Activated T-cell treated with anti-CD3 and anti-CD28 coated beads, Interleukin-2, amount 50 U/mL, for 24 hours (primary cell): ENCODE results near the gene KANK2.
A peak's percentile ranks its signal among the peaks of the same experiment; 100 is the strongest.

Experiments used
- DNase-seq: peaks from one replicate; pipeline ENCODE4 v3.0.0-alpha.2; 2020
- H3K27ac Mint-ChIP-seq: 2 replicates; pipeline ENCODE4 v1.8.0; 2020; ENCODE audit warnings: mild to moderate bottlenecking, mixed read lengths
- H3K27me3 Mint-ChIP-seq: 2 replicates; pipeline ENCODE4 v1.8.0; 2020; ENCODE audit warnings: mixed read lengths
- H3K36me3 Mint-ChIP-seq: 2 replicates; pipeline ENCODE4 v1.8.0; 2020; ENCODE audit warnings: low read depth, mixed read lengths
- H3K4me1 Mint-ChIP-seq: 2 replicates; pipeline ENCODE4 v1.8.0; 2020; ENCODE audit warnings: low read depth, mixed read lengths
- H3K4me3 Mint-ChIP-seq: 2 replicates; pipeline ENCODE4 v1.8.0; 2020; ENCODE audit warnings: mild to moderate bottlenecking, moderate library complexity, mixed read lengths
- H3K9me3 Mint-ChIP-seq: 2 replicates; pipeline ENCODE4 v1.8.0; 2020; ENCODE audit warnings: mixed read lengths

KANK2 gene

DNA sequence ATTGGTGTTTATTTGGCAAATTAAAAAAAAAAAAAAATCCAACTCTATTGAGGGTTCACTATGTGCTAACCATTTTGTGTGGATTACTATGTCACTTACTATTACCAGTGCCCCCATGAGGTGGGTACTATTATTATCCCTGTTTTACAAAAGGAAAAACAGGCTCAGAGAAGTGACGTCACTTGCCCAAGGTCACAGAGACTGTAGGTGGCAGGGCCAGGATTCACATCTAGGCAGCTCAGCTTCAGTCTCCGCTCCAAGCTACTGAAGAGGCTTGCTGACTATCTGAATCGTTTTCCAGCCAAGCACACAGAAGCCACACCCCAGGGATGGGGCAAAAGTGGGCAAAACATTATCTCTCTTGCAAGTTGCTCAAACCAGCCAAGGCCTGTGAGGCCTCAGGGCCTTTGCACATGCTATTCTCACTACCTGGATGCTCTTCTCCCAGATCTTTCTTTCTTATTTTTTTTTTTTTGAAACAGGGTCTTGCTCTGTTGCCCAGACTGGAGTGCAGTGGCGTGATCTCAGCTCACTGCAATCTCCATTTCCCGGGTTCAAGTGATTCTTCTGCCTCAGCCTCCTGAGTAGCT, 37.2 kb upstream of the KANK2 start:
- Mint-ChIP-seq H3K27me3 (no peaks in the 10 kb centered on the region), H3K4me3 (no peak overlapping the region), H3K36me3 (no peaks in the 10 kb centered on the region), H3K9me3 (peaks cover 7% of the 10 kb centered on the region), H3K4me1 (no peaks in the 10 kb centered on the region), H3K27ac (no peak overlapping the region)
- DNase-seq: no peak

DNA sequence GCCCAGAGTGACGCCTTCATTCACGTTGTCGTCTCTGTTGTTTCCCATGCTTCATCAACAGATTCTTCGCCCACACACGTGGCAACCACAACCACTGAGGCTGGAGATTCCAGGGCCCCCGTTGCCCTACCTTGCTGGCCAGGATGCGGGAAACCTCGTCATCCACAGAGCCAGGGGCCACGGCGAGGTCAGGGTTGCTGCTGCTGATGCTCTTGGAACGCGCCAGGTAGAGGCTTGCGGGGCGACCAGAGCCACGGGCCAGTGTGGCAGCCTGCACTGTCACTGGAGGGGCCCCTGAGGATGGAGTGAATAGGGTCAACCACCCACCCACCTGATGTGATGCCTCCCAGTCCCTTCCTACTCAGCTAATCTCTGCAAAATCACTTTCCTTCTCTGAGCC, 35.7 kb upstream of the KANK2 start:
- no peaks in the 10 kb centered on the region for H3K4me1 Mint-ChIP-seq
- H3K9me3 Mint-ChIP-seq: no peaks in the 10 kb centered on the region
- no peak overlapping the region for H3K27ac Mint-ChIP-seq
- H3K4me3 Mint-ChIP-seq: no peak overlapping the region
- no peaks in the 10 kb centered on the region for H3K36me3 Mint-ChIP-seq
- DNase-seq: no peak
- no peaks in the 10 kb centered on the region for H3K27me3 Mint-ChIP-seq

DNA sequence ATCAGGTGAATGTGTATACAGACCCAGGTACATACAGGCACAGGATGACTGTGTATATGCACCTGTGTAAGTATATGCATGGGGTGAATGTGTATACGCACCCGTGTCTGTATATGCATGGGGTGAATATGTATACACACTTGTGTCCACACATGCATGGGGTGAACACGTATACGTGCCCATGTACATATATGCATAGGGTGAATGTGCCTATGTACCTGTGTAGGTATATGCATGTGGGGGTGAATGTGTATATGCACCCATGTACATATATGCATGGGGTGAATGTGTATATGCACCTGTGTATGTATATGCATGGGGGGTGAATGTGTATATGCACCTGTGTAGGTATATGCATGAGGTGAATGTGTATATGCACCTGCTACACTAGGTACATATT, 35.2 kb upstream of the KANK2 start:
- no peaks in the 10 kb centered on the region for H3K4me1 Mint-ChIP-seq

DNA sequence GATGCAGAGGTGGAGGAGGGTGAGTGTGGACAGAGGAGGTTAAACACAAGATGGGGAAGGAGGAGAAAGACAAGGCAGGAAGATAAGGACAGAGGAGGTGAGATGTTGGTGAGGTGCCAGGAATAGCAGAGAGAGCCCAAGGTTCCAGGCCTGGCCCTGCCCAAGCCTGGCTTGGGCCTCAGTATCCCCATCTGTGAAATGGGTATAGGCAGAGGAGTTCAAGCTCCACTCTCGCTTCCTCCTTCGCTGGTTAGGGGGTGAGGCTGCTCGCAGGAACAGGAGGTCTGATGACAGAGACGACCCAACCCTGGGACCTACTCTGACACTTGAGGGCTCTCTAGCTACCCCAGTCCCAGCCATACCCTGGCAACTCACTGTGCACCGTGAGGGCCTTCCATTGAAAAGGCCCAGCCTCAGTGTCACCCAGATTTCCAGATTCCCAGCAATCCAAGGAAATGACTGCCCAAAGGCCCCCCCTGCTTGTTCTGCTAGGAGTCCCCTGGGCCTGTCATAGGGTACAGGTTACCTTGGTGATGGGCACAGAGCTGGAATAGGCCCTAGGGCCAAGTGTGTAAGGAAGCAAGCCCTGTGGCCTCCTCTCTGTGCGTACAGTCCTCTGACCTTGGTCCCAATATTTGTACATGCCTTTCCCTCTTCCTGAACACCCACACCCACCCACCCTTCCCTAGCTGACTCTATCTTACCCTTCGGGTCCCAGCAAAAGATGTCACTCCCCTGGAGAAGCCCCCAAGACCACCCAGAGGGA, 33.5 kb upstream of the KANK2 start:
- no peaks in the 10 kb centered on the region for H3K36me3 Mint-ChIP-seq
- H3K4me1 Mint-ChIP-seq: no peaks in the 10 kb centered on the region
- no peak overlapping the region for H3K4me3 Mint-ChIP-seq
- H3K27me3 Mint-ChIP-seq: no peaks in the 10 kb centered on the region
- H3K27ac Mint-ChIP-seq: no peak overlapping the region
- no peaks in the 10 kb centered on the region for H3K9me3 Mint-ChIP-seq
- DNase-seq: no peak

More for the DNA sequence above, 35.2 kb upstream of the KANK2 start:
- no peaks in the 10 kb centered on the region for H3K9me3 Mint-ChIP-seq
- no peaks in the 10 kb centered on the region for H3K27me3 Mint-ChIP-seq
- H3K27ac Mint-ChIP-seq: no peak overlapping the region
- H3K36me3 Mint-ChIP-seq: no peaks in the 10 kb centered on the region
- H3K4me3 Mint-ChIP-seq: no peak overlapping the region
- DNase-seq: no peak

DNA sequence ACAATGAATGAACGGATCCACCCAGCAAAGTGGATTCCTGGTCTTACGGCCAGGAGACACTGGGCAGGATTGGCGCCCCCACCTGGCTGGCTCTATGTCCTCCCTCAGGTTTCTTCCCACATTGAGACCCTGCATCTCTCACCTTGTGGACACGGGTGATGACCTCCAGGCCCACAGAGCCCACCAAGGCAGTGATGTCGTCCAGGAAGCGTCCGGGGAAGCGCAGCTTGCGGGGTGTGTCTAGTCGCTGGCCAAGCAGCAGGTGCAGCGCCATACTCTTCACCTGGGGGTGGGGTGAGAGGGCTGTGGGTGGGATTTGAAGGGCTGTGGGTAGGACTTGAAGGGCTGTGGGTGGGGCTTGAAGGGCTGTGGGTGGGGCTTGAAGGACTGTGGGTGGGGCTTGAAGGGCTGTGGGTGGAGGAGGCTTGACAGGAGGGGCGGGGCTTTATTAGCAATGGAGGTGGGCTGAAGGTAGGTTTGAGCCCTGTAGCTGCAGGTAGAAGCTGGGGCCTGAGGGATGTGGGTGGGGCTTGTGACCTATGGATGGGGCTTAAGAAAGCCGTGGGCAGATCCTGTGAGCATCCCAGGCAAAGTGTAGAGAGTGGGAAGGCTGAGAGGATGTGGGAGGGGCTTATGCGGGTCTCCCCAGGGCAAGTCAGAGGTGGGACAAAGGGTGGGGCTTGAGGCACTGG, 30.0 kb upstream of the KANK2 start:
- no peak overlapping the region for H3K4me3 Mint-ChIP-seq
- DNase-seq: no peak
- H3K9me3 Mint-ChIP-seq: no peaks in the 10 kb centered on the region
- no peaks in the 10 kb centered on the region for H3K4me1 Mint-ChIP-seq
- H3K27ac Mint-ChIP-seq: no peak overlapping the region
- no peaks in the 10 kb centered on the region for H3K27me3 Mint-ChIP-seq
- no peaks in the 10 kb centered on the region for H3K36me3 Mint-ChIP-seq

DNA sequence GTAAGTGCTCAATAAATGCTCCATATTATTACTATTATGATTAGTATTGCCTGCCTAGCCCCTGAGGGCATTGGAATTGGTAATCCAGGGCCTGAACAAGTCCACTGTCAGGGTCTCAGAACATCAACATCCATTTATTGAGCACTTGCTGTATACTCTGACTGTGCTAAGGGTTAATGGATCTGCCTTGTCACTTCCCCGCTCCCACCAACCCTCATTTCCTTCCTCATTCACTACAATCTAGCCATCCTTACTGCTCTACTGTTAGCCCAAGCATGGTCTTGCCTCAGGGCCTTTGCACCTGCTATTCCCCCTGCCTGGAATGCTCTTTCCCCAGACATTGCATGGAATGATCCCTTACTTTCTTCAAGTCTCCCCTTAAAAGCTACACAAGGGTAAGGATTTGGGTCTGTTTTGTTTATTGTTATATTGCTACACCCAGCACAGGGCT, 29.4 kb upstream of the KANK2 start:
- Mint-ChIP-seq H3K36me3 (no peaks in the 10 kb centered on the region), H3K4me1 (no peaks in the 10 kb centered on the region), H3K4me3 (no peak overlapping the region), H3K9me3 (no peaks in the 10 kb centered on the region), H3K27ac (no peak overlapping the region), H3K27me3 (no peaks in the 10 kb centered on the region)
- no peak for DNase-seq

DNA sequence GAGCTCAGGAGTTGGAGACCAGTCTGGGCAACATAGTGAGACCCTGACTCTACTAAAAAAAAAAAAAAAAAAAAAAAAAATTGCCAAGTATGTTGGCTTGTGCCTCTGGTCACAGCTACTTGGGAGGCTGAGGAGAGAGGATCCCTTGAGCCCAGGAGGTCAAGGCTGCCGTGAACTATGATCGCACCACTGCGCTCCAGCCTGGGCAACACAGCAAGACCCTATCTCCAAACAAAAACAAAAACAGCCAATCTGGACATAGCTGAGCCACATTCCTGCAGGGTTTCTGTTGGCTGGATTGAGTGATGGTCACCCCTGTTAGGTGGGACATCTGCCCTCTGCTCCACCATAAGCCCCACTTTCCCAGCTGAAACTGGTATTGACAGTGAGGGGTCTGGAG, 28.5 kb upstream of the KANK2 start:
- no peak overlapping the region for H3K4me3 Mint-ChIP-seq
- H3K4me1 Mint-ChIP-seq: no peaks in the 10 kb centered on the region
- peaks cover 8% of the 10 kb centered on the region for H3K9me3 Mint-ChIP-seq
- DNase-seq: no peak
- no peaks in the 10 kb centered on the region for H3K27me3 Mint-ChIP-seq
- H3K36me3 Mint-ChIP-seq: no peaks in the 10 kb centered on the region
- H3K27ac Mint-ChIP-seq: no peak overlapping the region

DNA sequence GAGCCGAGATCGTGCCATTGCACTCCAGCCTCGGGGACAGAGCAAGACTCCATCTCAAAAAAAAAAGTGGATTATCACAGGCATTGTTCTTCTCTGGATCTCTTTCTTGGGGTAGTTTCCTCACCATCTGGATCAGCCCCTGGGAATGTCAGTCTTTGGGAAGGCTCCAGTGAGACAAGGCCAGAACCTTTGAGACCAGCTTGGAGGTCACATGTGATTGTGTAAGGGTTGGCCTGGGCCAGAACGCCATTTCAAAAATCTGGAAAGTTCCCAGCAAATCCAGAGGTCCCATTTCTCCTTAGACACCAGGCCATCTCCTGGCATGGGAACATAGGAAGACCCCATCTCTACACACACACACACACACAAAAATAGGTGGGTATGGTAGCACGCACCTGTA, 27.8 kb upstream of the KANK2 start:
- DNase-seq: no peak
- Mint-ChIP-seq H3K27me3 (no peaks in the 10 kb centered on the region), H3K27ac (no peak overlapping the region), H3K9me3 (peaks cover 13% of the 10 kb centered on the region), H3K4me3 (no peak overlapping the region), H3K4me1 (no peaks in the 10 kb centered on the region), H3K36me3 (no peaks in the 10 kb centered on the region)

DNA sequence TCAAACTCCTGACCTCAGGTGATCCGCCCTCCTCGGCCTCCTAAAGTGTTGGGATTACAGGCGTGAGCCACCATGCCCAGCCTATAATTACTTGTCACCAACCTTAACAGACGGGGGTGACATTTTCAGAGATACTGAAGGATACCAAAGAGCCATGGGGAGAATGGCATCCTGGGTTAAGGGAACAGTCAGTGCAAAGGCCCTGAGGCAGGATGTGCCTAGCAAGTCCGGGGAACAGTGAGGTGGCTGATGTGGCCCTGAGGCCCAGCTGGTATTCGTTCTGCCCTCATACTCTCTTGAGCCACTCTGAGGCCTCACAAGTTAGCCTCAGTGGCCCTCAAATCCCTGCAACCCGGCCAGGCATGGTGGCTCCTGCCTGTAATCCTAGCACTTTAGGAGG, 27.1 kb upstream of the KANK2 start:
- no peak for DNase-seq
- Mint-ChIP-seq H3K36me3 (no peaks in the 10 kb centered on the region), H3K27ac (no peak overlapping the region), H3K27me3 (no peaks in the 10 kb centered on the region), H3K4me1 (no peaks in the 10 kb centered on the region), H3K4me3 (no peak overlapping the region), H3K9me3 (peaks cover 13% of the 10 kb centered on the region)

DNA sequence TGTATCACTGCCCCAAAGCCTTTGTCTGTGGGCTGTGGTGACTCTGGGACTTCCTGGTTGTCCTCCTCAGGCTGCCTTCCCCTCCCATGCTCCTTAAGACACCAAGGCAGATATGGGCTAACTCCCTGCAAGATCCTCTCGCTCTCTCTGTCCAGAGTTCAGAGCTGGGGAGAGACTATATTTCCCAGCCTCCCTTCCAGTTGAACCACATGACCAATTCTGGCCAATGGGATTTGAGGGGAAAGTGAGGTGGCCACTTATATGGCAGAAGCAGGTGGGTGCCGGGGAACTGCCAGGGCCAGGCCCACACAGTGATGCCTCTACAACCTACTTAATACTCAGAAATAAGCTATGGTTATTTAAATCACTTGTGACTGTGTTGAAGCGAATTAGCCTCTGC, 25.9 kb upstream of the KANK2 start:
- Mint-ChIP-seq H3K9me3 (peaks cover 13% of the 10 kb centered on the region), H3K4me1 (no peaks in the 10 kb centered on the region), H3K27ac (no peak overlapping the region), H3K4me3 (no peak overlapping the region), H3K36me3 (no peaks in the 10 kb centered on the region), H3K27me3 (no peaks in the 10 kb centered on the region)
- no peak for DNase-seq

DNA sequence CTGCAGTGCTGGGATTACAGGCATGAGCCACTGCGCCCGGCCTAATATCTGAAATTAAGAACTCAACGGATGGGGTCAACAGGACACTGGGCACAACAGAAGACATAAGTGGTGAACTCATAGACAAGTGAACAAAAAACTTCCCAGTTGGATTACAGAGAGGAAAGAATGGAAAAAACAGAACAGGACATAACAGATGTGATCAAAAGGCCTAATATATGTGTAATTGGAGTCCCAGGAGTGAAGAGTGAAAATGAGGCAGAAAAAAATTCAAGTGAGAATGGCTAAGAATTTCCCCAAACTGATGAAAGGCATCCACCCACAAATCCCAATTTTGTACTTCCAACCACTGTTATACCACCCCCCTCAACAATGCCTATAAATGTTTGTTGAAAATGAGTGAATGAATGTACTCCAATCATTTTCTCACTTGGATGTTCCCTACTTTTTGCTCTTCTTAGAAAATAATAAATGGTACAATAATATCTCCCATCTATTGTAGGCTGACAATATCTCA, 23.8 kb upstream of the KANK2 start:
- Mint-ChIP-seq H3K9me3 (peaks cover 13% of the 10 kb centered on the region), H3K36me3 (no peaks in the 10 kb centered on the region), H3K4me3 (no peak overlapping the region), H3K27ac (no peak overlapping the region), H3K27me3 (peaks cover 5% of the 10 kb centered on the region), H3K4me1 (no peaks in the 10 kb centered on the region)
- no peak for DNase-seq

DNA sequence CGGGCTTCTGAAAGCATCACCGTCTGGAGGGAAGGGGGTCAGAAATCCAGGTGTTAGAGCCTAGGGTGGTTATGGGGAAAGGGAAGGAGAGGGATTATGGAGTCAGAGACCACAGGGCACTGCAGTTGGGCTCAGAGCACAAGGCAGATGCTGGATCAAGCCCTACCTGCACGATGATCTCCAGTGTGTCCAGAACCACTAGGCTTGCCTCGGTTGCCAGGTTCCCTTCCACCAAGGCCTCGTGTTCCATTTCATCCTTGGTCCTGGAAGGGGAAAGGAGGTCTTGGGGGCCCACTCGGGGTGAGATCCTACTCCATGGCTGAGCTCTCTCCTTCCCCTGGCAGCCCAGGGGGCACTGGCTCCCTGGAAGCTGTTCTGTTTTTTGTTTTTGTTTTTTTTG, 17.0 kb upstream of the KANK2 start:
- H3K36me3 Mint-ChIP-seq: no peaks in the 10 kb centered on the region
- no peaks in the 10 kb centered on the region for H3K4me1 Mint-ChIP-seq
- peaks cover 5% of the 10 kb centered on the region for H3K27me3 Mint-ChIP-seq
- peaks cover 6% of the 10 kb centered on the region for H3K9me3 Mint-ChIP-seq
- no peak overlapping the region for H3K4me3 Mint-ChIP-seq
- DNase-seq: no peak
- no peak overlapping the region for H3K27ac Mint-ChIP-seq

DNA sequence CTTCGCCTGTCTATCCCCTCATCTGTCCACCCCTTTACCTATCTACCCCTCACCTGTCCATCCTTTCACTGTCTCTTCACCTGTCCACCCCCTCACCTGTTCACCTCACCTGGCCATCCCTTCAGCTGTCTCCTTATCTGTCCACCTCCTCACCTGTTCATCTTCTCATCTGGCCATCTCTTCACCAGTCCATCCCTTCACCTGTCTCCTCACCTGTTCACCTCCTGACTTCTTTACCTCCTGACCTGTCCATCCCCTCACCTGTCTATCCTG, 13.2 kb upstream of the KANK2 start:
- no peaks in the 10 kb centered on the region for H3K4me1 Mint-ChIP-seq
- no peaks in the 10 kb centered on the region for H3K36me3 Mint-ChIP-seq
- no peak overlapping the region for H3K4me3 Mint-ChIP-seq
- H3K27me3 Mint-ChIP-seq: no peaks in the 10 kb centered on the region
- peaks cover 6% of the 10 kb centered on the region for H3K9me3 Mint-ChIP-seq
- peak overlapping the region; percentile 44 for H3K27ac Mint-ChIP-seq
- DNase-seq: no peak

DNA sequence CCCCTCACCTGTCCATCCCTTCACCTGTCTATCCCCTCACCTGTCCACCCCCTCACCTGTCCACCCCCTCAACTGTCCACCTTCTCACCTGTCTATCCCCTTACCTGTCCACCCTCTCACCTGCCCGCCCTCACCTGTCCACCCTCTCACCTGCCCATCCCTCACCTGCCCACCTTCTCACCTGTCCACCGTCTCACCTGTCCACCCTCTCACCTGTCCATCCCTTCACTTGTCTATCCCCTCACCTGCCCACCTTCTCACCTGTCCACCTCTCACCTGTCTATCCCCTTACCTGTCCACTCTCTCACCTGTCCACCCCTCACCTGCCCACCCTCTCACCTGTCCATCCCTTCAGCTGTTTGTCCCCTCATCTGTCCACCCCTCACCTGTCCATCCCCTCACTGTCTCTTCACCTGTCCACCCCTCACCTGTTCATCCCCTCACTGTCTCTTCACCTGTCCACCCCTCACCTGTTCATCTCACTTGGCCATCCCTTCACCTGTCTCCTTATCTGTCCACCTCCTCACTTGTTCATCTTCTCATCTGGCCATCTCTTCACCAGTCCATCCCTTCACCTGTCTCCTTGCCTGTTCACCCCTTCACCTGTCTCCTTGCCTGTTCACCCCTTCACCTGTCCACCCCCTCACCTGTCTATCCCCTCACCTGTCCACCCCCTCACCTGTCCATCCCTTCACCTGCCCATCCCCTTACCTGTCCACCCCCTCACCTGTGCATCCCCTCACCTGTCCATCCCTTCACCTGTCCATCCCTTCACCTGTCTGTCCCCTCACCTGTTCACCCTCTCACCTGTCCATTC, 12.7 kb upstream of the KANK2 start:
- H3K9me3 Mint-ChIP-seq: peaks cover 6% of the 10 kb centered on the region
- H3K4me1 Mint-ChIP-seq: no peaks in the 10 kb centered on the region
- H3K27ac Mint-ChIP-seq: peak overlapping the region; percentile 26
- no peak for DNase-seq
- H3K27me3 Mint-ChIP-seq: peaks cover 1% of the 10 kb centered on the region
- H3K4me3 Mint-ChIP-seq: no peak overlapping the region
- H3K36me3 Mint-ChIP-seq: no peaks in the 10 kb centered on the region
